ENCODE measurements around the gene GALC.

Gene GALC

DNA sequence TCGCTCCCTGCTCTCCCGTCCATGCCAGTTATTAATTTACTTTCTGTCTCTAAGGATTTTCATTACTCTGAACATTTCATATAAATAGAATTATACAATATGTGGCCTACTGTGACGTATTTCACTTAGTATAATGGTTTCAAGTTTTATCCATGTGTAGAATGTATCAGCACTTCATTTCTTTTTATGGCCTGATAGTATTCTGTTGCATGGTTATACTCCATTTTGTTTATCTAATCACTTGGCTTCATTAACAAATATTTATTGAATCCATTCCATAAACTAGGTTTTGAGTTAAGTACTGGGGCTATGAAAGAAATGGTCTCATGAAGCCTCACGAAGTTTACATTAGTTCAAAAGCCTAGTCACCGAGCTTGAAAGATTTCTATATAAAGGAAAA lies 19.5 kb upstream of the GALC start:
- no peak overlapping the region for H3K4me3 ChIP-seq (ENCODE audit: low read length)
- TF ChIP-seq EZH2phosphoT487 (IDR thresholded peaks at IDR 0.05; ENCODE audit: low read depth), result no peak
- TF ChIP-seq, protein P1, sequence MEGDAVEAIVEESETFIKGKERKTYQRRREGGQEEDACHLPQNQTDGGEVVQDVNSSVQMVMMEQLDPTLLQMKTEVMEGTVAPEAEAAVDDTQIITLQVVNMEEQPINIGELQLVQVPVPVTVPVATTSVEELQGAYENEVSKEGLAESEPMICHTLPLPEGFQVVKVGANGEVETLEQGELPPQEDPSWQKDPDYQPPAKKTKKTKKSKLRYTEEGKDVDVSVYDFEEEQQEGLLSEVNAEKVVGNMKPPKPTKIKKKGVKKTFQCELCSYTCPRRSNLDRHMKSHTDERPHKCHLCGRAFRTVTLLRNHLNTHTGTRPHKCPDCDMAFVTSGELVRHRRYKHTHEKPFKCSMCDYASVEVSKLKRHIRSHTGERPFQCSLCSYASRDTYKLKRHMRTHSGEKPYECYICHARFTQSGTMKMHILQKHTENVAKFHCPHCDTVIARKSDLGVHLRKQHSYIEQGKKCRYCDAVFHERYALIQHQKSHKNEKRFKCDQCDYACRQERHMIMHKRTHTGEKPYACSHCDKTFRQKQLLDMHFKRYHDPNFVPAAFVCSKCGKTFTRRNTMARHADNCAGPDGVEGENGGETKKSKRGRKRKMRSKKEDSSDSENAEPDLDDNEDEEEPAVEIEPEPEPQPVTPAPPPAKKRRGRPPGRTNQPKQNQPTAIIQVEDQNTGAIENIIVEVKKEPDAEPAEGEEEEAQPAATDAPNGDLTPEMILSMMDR (IDR thresholded peaks at IDR 0.05; ENCODE audit: low read depth, low read length), result no peak
- no peaks in the 10 kb centered on the region for H4K20me1 ChIP-seq (ENCODE audit: insufficient read depth, low read length)
- H2AFZ ChIP-seq (ENCODE audit: low read depth, low read length), result no peak overlapping the region
- no peaks in the 10 kb centered on the region for H3K27me3 ChIP-seq (ENCODE audit: low read depth, low read length)
- no peak overlapping the region for H3K4me2 ChIP-seq (ENCODE audit: low read length)
- peaks cover 9% of the 10 kb centered on the region for H3K4me1 ChIP-seq (ENCODE audit: low read length)
- no peak overlapping the region for H3K9ac ChIP-seq (ENCODE audit: low read length)
- H3K27ac ChIP-seq (ENCODE audit: low read length), result no peak overlapping the region
- H3K9me3 ChIP-seq (ENCODE audit: insufficient read depth, low read length), result no peaks in the 10 kb centered on the region
- H3K36me3 ChIP-seq (replicated peaks; ENCODE audit: low read depth, low read length), result peaks cover 3% of the 10 kb centered on the region
- H3K79me2 ChIP-seq (ENCODE audit: low read length), result no peaks in the 10 kb centered on the region

DNA sequence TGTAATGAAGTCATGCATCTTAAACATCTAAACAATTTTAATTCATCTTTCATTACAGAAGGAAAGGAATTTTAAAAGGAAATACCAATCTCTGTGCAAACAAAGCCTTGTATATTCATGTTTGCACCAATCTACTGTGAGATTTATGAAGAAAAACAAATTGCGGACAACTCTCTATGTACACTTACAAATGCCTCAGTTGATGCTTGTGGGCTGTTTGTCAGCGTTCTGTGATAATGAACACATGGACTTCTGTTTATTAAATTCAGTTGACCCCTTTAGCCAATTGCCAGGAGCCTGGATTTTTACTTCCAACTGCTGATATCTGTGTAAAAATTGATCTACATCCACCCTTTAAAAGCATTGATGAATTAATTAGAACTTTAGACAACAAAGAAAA lies 17.3 kb upstream of the GALC start:
- Histone ChIP-seq H3K27ac (ENCODE audit: low read length) (no peak overlapping the region), H3K4me1 (ENCODE audit: low read length) (peaks cover 18% of the 10 kb centered on the region), H2AFZ (ENCODE audit: low read depth, low read length) (no peak overlapping the region)

DNA sequence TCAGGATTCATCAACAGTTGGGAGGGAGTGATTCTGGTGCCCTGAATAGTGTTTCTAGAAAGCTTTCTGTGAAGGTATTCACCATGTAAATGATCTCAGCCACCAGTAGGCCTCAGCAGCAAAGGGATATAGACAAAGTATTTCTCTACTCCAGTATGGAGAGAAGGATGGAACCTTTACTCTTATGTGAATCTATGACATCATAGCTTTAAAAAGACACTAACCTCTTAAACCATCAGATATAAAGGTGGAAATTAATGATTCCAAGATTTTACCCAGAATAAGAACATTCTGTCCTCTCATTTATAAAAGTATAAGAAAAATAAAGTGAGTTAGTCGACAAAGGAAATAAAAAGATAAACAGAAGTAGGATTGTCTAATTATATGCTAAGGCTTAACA lies 16.5 kb upstream of the GALC start:
- Histone ChIP-seq H3K36me3 (replicated peaks; ENCODE audit: low read depth, low read length) (peaks cover 3% of the 10 kb centered on the region), H3K27ac (ENCODE audit: low read length) (no peak overlapping the region), H3K79me2 (ENCODE audit: low read length) (0 out of 2 replicates have a peak, but pooled peaks cover 4% of the 10 kb centered on the region), H3K4me1 (ENCODE audit: low read length) (peaks cover 24% of the 10 kb centered on the region), H4K20me1 (ENCODE audit: insufficient read depth, low read length) (no peaks in the 10 kb centered on the region), H2AFZ (ENCODE audit: low read depth, low read length) (no peak overlapping the region), H3K4me2 (ENCODE audit: low read length) (no peak overlapping the region), H3K9me3 (ENCODE audit: insufficient read depth, low read length) (no peaks in the 10 kb centered on the region), H3K9ac (ENCODE audit: low read length) (no peak overlapping the region), H3K27me3 (ENCODE audit: low read depth, low read length) (no peaks in the 10 kb centered on the region), H3K4me3 (ENCODE audit: low read length) (no peak overlapping the region)
- TF ChIP-seq, protein P1 (IDR thresholded peaks at IDR 0.05; ENCODE audit: low read depth, low read length), result no peak
- TF ChIP-seq EZH2phosphoT487 (IDR thresholded peaks at IDR 0.05; ENCODE audit: low read depth), result no peak

More for the DNA sequence above, 17.3 kb upstream of the GALC start:
- Histone ChIP-seq H3K36me3 (replicated peaks; ENCODE audit: low read depth, low read length) (peaks cover 3% of the 10 kb centered on the region), H3K4me2 (ENCODE audit: low read length) (no peak overlapping the region), H3K9me3 (ENCODE audit: insufficient read depth, low read length) (no peaks in the 10 kb centered on the region), H4K20me1 (ENCODE audit: insufficient read depth, low read length) (no peaks in the 10 kb centered on the region), H3K79me2 (ENCODE audit: low read length) (0 out of 2 replicates have a peak, but pooled peaks cover 4% of the 10 kb centered on the region), H3K9ac (ENCODE audit: low read length) (no peak overlapping the region), H3K27me3 (ENCODE audit: low read depth, low read length) (no peaks in the 10 kb centered on the region), H3K4me3 (ENCODE audit: low read length) (no peak overlapping the region)
- TF ChIP-seq, protein P1 (IDR thresholded peaks at IDR 0.05; ENCODE audit: low read depth, low read length), result no peak
- no peak for TF ChIP-seq EZH2phosphoT487 (IDR thresholded peaks at IDR 0.05; ENCODE audit: low read depth)

DNA sequence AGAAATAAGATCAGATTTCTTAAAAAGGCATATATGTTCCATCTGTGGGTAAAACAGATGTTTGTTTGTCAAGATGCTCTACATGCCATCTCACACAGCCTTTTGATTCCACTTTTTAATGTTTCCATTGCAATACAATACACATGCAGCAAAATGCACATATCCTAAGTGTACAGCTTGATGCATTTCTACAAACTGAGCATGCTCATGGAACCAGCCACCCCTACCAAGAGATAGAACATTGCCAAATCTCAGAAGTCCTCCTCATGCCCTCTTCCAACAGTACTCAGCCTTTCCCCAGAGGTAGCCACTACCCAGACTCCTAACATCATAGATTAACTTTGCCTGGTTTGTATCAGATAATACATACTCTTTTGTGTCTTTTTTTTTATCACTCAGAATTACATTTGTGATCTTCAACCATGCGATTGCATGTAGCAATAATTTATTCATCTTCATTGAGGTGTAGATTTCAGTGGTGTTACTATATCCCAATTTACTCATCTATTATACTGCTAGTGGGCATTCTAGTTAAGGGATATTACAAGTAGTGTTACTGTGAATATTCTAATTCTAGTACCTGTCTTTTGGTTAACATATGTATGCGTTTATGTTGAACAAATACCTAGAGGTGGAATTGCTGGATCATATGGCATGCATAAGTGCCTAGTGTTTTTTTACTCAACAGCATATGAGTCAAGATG lies 15.2 kb upstream of the GALC start:
- TF ChIP-seq EZH2phosphoT487 (IDR thresholded peaks at IDR 0.05; ENCODE audit: low read depth), result no peak
- TF ChIP-seq, protein P1 (IDR thresholded peaks at IDR 0.05; ENCODE audit: low read depth, low read length), result no peak
- Histone ChIP-seq H4K20me1 (ENCODE audit: insufficient read depth, low read length) (no peaks in the 10 kb centered on the region), H3K27ac (ENCODE audit: low read length) (no peak overlapping the region), H3K4me2 (ENCODE audit: low read length) (no peak overlapping the region), H3K27me3 (ENCODE audit: low read depth, low read length) (no peaks in the 10 kb centered on the region), H3K79me2 (ENCODE audit: low read length) (0 out of 2 replicates have a peak, but pooled peaks cover 4% of the 10 kb centered on the region), H3K9ac (ENCODE audit: low read length) (no peak overlapping the region), H3K9me3 (ENCODE audit: insufficient read depth, low read length) (no peaks in the 10 kb centered on the region), H3K4me3 (ENCODE audit: low read length) (no peak overlapping the region), H3K36me3 (replicated peaks; ENCODE audit: low read depth, low read length) (peaks cover 3% of the 10 kb centered on the region), H3K4me1 (ENCODE audit: low read length) (peaks cover 33% of the 10 kb centered on the region), H2AFZ (ENCODE audit: low read depth, low read length) (no peak overlapping the region)

Data from OCI-LY3 (cell line).